ENCODE data around the gene EXOC6B. TPM values are rescaled to one million over a fixed set of nuclear protein-coding genes. Genes with fewer than 3 reads are reported as not detected.

The EXOC6B gene
- total RNA-seq, 2 donors from 2014 or later = 51.3 to 68.9 TPM

DNA sequence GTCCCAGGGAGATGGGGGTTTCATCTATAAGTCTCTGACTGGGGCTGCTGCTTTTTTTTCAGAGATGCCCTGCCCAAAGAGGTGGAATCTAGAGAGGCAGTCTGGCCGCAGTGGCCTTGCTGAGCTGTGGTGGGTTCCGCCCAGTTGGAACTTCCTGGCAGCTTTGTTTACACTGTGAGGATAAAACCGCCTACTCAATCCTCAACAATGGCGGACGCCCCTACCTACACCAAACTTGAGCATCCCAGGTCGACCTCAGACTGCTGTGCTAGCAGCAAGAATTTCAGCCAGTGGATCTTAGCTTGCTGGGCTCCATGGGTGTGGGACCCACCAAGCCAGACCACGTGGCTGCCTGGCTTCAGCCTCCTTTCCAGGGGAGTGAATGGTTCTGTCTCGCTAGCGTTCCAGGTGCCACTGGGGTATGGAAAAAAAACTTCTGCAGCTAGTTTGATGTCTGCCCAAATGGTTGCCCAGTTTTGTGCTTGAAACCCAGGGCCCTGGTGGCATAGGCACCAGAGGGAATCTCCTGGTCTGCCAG, 525.6 kb downstream of the EXOC6B start:
- Mint-ChIP-seq H3K9me3 (no peaks in the 10 kb centered on the region), H3K4me1 (no peaks in the 10 kb centered on the region), H3K36me3 (ENCODE audit: low read depth) (peaks cover 5% of the 10 kb centered on the region), H3K4me3 (no peak overlapping the region), H3K27ac (no peak overlapping the region), H3K27me3 (ENCODE audit: insufficient read depth) (no peaks in the 10 kb centered on the region)
- Histone ChIP-seq H3K36me3 (ENCODE audit: control insufficient read depth, insufficient read depth, low read length) (no peaks in the 10 kb centered on the region), H3K4me3 (ENCODE audit: low read length) (no peak overlapping the region), H3K27me3 (ENCODE audit: control insufficient read depth, insufficient read depth, low read length, poor library complexity, severe bottlenecking) (no peaks in the 10 kb centered on the region), H3K9me3 (ENCODE audit: control insufficient read depth, low read length) (no peaks in the 10 kb centered on the region), H3K9ac (ENCODE audit: extremely low read depth, low read length, poor library complexity, severe bottlenecking) (no peak overlapping the region), H3K27ac (ENCODE audit: low read depth, low read length) (no peak overlapping the region), H3K4me1 (ENCODE audit: control insufficient read depth, insufficient read depth, low read length) (no peaks in the 10 kb centered on the region)
- peak; percentile 50 for DNase-seq
- TF ChIP-seq, protein P1, sequence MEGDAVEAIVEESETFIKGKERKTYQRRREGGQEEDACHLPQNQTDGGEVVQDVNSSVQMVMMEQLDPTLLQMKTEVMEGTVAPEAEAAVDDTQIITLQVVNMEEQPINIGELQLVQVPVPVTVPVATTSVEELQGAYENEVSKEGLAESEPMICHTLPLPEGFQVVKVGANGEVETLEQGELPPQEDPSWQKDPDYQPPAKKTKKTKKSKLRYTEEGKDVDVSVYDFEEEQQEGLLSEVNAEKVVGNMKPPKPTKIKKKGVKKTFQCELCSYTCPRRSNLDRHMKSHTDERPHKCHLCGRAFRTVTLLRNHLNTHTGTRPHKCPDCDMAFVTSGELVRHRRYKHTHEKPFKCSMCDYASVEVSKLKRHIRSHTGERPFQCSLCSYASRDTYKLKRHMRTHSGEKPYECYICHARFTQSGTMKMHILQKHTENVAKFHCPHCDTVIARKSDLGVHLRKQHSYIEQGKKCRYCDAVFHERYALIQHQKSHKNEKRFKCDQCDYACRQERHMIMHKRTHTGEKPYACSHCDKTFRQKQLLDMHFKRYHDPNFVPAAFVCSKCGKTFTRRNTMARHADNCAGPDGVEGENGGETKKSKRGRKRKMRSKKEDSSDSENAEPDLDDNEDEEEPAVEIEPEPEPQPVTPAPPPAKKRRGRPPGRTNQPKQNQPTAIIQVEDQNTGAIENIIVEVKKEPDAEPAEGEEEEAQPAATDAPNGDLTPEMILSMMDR (conservative IDR thresholded peaks at IDR 0.05) = no peak
- 80 to 90% methylated on average over 4 to 9 of the region's 9 CpGs for WGBS, 2 experiments (ENCODE audit: insufficient coverage in 1 of 2, insufficient read length in 1 of 2)

DNA sequence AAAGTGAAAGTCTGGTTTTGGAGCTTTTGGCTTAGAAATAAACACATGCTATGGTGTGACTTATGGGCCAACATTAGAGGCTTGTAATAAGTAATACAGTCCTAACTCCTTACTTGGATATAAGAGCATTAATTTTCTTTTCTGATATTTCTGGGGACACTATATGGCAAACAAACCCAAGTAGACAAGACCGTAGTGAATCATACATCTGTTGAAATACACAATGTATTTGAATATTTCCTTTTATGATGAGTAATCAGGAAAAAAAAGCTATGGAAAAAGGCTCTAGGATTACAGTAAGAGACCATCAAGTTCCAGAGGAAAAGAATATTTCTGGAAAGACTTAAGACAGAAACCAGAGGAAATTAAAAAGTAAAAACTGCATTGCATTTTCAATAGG, 532.2 kb downstream of the EXOC6B start:
- WGBS, 2 experiments (ENCODE audit: insufficient coverage in 1 of 2, insufficient read length in 1 of 2) = no CpG with 5 or more reads among the region's 1 CpG
- no peak overlapping the region for H3K4me3 ChIP-seq (ENCODE audit: low read length)
- no peak for DNase-seq
- no peaks in the 10 kb centered on the region for H3K4me1 ChIP-seq (ENCODE audit: control insufficient read depth, insufficient read depth, low read length)
- Mint-ChIP-seq H3K4me3 (no peak overlapping the region), H3K27me3 (ENCODE audit: insufficient read depth) (no peaks in the 10 kb centered on the region), H3K36me3 (ENCODE audit: low read depth) (no peaks in the 10 kb centered on the region), H3K9me3 (no peaks in the 10 kb centered on the region), H3K4me1 (no peaks in the 10 kb centered on the region), H3K27ac (no peak overlapping the region)
- TF ChIP-seq, protein P1 (conservative IDR thresholded peaks at IDR 0.05) = no peak
- H3K36me3 ChIP-seq (ENCODE audit: control insufficient read depth, insufficient read depth, low read length) = no peaks in the 10 kb centered on the region
- H3K9me3 ChIP-seq (ENCODE audit: control insufficient read depth, low read length) = no peaks in the 10 kb centered on the region
- no peak overlapping the region for H3K27ac ChIP-seq (ENCODE audit: low read depth, low read length)
- no peak overlapping the region for H3K9ac ChIP-seq (ENCODE audit: extremely low read depth, low read length, poor library complexity, severe bottlenecking)
- no peaks in the 10 kb centered on the region for H3K27me3 ChIP-seq (ENCODE audit: control insufficient read depth, insufficient read depth, low read length, poor library complexity, severe bottlenecking)

DNA sequence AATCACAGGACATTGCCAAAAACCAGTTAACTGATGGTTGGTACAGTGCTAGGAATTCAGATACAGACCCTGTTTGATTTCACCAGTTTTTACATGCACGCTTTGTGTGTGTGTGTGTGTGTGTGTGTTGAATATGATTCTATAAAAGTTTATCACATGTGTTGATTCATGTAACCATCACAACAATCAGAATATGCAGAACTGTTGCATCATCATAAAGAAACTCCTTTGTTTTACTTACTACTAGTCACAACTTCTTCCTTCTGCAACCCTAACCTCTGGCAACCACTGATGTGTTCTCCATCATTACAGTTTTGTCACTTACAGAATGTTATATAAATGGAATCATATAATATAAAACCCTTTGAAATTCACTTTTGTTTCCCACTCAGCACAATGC, 533.4 kb downstream of the EXOC6B start:
- Histone ChIP-seq H3K27me3 (ENCODE audit: control insufficient read depth, insufficient read depth, low read length, poor library complexity, severe bottlenecking) (no peaks in the 10 kb centered on the region), H3K9me3 (ENCODE audit: control insufficient read depth, low read length) (no peaks in the 10 kb centered on the region), H3K27ac (ENCODE audit: low read depth, low read length) (no peak overlapping the region), H3K36me3 (ENCODE audit: control insufficient read depth, insufficient read depth, low read length) (no peaks in the 10 kb centered on the region), H3K9ac (ENCODE audit: extremely low read depth, low read length, poor library complexity, severe bottlenecking) (no peak overlapping the region), H3K4me3 (ENCODE audit: low read length) (no peak overlapping the region), H3K4me1 (ENCODE audit: control insufficient read depth, insufficient read depth, low read length) (no peaks in the 10 kb centered on the region)
- Mint-ChIP-seq H3K9me3 (no peaks in the 10 kb centered on the region), H3K4me1 (no peaks in the 10 kb centered on the region), H3K27ac (no peak overlapping the region), H3K4me3 (no peak overlapping the region), H3K27me3 (ENCODE audit: insufficient read depth) (no peaks in the 10 kb centered on the region), H3K36me3 (ENCODE audit: low read depth) (no peaks in the 10 kb centered on the region)
- no peak for DNase-seq
- 100% methylated on average over 1 of the region's 1 CpG; no CpG with 5 or more reads in 1 of the 2 experiments for WGBS, 2 experiments (ENCODE audit: insufficient coverage in 1 of 2, insufficient read length in 1 of 2)
- TF ChIP-seq, protein P1 (conservative IDR thresholded peaks at IDR 0.05) = no peak
